H1 (cell line): Measurements from ENCODE around the gene REG4. TPM values are rescaled to one million over a fixed set of nuclear protein-coding genes. Genes with fewer than 3 reads are reported as not detected.
A peak's percentile ranks its signal among the peaks of the same experiment; 100 is the strongest.

Experiments
- CTCF ChIA-PET: fragments of 300-600 bp; sonication (Branson Sonifier 250); formaldehyde crosslinking; loops from one replicate; lab custom pipeline; 2021; ENCODE audit not compliant: partially characterized antibody; lab: Charles Lee
- POLR2A ChIA-PET: fragments of 300-600 bp; sonication (Branson Sonifier 250); formaldehyde crosslinking; loops from one replicate; lab custom pipeline; 2021; ENCODE audit warnings: inconsistent platforms; ENCODE audit not compliant: partially characterized antibody; lab: Charles Lee
- DNase-seq, 2 experiments: peaks; one replicate each; pipeline versions ENCODE4 v3.0.0 to v3.0.0-alpha.2; 2010 to 2022; ENCODE audit warnings: low spot score in 2 of 2, low read depth in 1 of 2, mixed read lengths in 1 of 2
- FAIRE-seq: peaks from 2 replicates; lab custom pipeline; 2011; peaks lifted over from hg19 to GRCh38; lab: Jason Lieb, UNC
- H2AFZ ChIP-seq: 2 replicates; pipeline ENCODE4 v1.8.1; 2012; ENCODE audit warnings: low read length, inconsistent platforms
- H2AK5ac ChIP-seq: 2 replicates; pipeline ENCODE4 v1.6.1; 2013; ENCODE audit warnings: low read depth, low read length
- H2BK120ac ChIP-seq: replicated peaks from 2 replicates; pipeline ENCODE3; 2013; ENCODE audit warnings: low read depth, low read length, inconsistent platforms
- H2BK12ac ChIP-seq: 2 replicates; pipeline ENCODE4 v1.6.1; 2013; ENCODE audit warnings: low read depth, low read length
- H2BK15ac ChIP-seq: 2 replicates; pipeline ENCODE4 v1.6.1; 2013; ENCODE audit warnings: low read length
- H2BK20ac ChIP-seq: 2 replicates; pipeline ENCODE4 v1.6.1; 2013; ENCODE audit warnings: low read length
- H2BK5ac ChIP-seq: 2 replicates; pipeline ENCODE4 v1.6.1; 2013; ENCODE audit warnings: low read depth, low read length
- H3K14ac ChIP-seq: 2 replicates; pipeline ENCODE4 v1.6.1; 2013; ENCODE audit warnings: inconsistent platforms; ENCODE audit not compliant: insufficient read length
- H3K18ac ChIP-seq: 2 replicates; pipeline ENCODE4 v1.6.1; 2013; ENCODE audit warnings: low read length; ENCODE audit errors: extremely low read depth
- H3K23ac ChIP-seq: 2 replicates; pipeline ENCODE4 v1.6.1; 2013; ENCODE audit warnings: inconsistent platforms; ENCODE audit not compliant: insufficient read length
- H3K23me2 ChIP-seq: 2 replicates; pipeline ENCODE4 v1.6.1; 2013; ENCODE audit warnings: low read depth, low read length
- H3K27ac ChIP-seq: 2 replicates; pipeline ENCODE4 v1.6.1; 2011; ENCODE audit warnings: low read depth, low read length, inconsistent platforms
- H3K27me3 ChIP-seq, 4 experiments: replicated peaks in 1 of 4; 1 replicate in 1 of 4; 2 replicates in 3 of 4; pipeline versions ENCODE4 v1.6.1 to v1.8.1; 2011 to 2013; ENCODE audit warnings: low read length in 3 of 4, mild to moderate bottlenecking in 3 of 4, inconsistent platforms in 2 of 4, mixed read lengths in 2 of 4, moderate library complexity in 1 of 4; ENCODE audit not compliant: control insufficient read depth in 3 of 4, insufficient read depth in 3 of 4; ENCODE audit errors: extremely low read depth in 1 of 4
- H3K36me3 ChIP-seq, 4 experiments: 2 replicates each; pipeline versions ENCODE4 v1.6.1 to v1.8.1; 2011 to 2013; ENCODE audit warnings: mild to moderate bottlenecking in 4 of 4, low read length in 3 of 4, moderate library complexity in 2 of 4, control low read depth in 1 of 4, inconsistent platforms in 1 of 4; ENCODE audit not compliant: insufficient read depth in 4 of 4, control insufficient read depth in 2 of 4
- H3K4ac ChIP-seq: replicated peaks from 2 replicates; pipeline ENCODE3; 2013; ENCODE audit warnings: low read length, low read depth, mixed read lengths, inconsistent platforms; ENCODE audit not compliant: insufficient read length
- H3K4me1 ChIP-seq, 4 experiments: replicated peaks in 1 of 4; 1 replicate in 1 of 4; 2 replicates in 3 of 4; pipeline versions ENCODE4 v1.6.1 to v1.8.1; 2011 to 2013; ENCODE audit warnings: low read length in 3 of 4, inconsistent platforms in 2 of 4, mixed read lengths in 1 of 4; ENCODE audit not compliant: insufficient read depth in 4 of 4, control insufficient read depth in 3 of 4
- H3K4me2 ChIP-seq, 2 experiments: 2 replicates each; pipeline versions ENCODE4 v1.6.1 to v1.8.1; 2011 to 2013; ENCODE audit warnings: low read depth in 2 of 2, low read length in 2 of 2, control low read depth in 1 of 2, inconsistent platforms in 1 of 2, mild to moderate bottlenecking in 1 of 2; ENCODE audit not compliant: insufficient read depth in 1 of 2
- H3K4me3 ChIP-seq, 4 experiments: fragments of 200-600, 300-600 bp in 1 of 4; sonication (generic), shearing (Covaris generic), sonication (Bioruptor Twin) in 1 of 4; 2 replicates each; pipeline versions ENCODE4 v1.5.1 to v1.8.1; 2011 to 2016; ENCODE audit warnings: low read length in 4 of 4, low read depth in 3 of 4, control low read depth in 2 of 4, inconsistent platforms in 2 of 4, mild to moderate bottlenecking in 2 of 4, mixed read lengths in 1 of 4, moderate library complexity in 1 of 4; ENCODE audit not compliant: insufficient read depth in 2 of 4; ENCODE audit errors: extremely low read depth in 1 of 4
- H3K56ac ChIP-seq: replicated peaks from 2 replicates; pipeline ENCODE3; 2013; ENCODE audit warnings: low read depth, mild to moderate bottlenecking, mixed read lengths, low read length, inconsistent platforms; ENCODE audit not compliant: insufficient read length
- H3K79me1 ChIP-seq: 2 replicates; pipeline ENCODE4 v1.6.1; 2013; ENCODE audit warnings: low read depth, low read length, control low read depth
- H3K79me2 ChIP-seq, 2 experiments: 2 replicates each; pipeline versions ENCODE4 v1.6.1 to v1.8.1; 2012 to 2013; ENCODE audit warnings: low read length in 2 of 2, mild to moderate bottlenecking in 2 of 2, inconsistent platforms in 1 of 2; ENCODE audit not compliant: insufficient read depth in 2 of 2, control insufficient read depth in 1 of 2
- H3K9ac ChIP-seq, 4 experiments: replicated peaks in 1 of 4; 1 replicate in 1 of 4; 2 replicates in 3 of 4; pipeline versions ENCODE4 v1.6.1 to v1.8.1; 2011 to 2013; ENCODE audit warnings: low read depth in 3 of 4, low read length in 3 of 4, control low read depth in 2 of 4, mild to moderate bottlenecking in 2 of 4, moderate library complexity in 2 of 4, inconsistent platforms in 1 of 4; ENCODE audit errors: extremely low read depth in 1 of 4
- H3K9me3 ChIP-seq, 2 experiments: 2 replicates each; pipeline versions ENCODE4 v1.6.1 to v1.8.1; 2012 to 2013; ENCODE audit warnings: mild to moderate bottlenecking in 2 of 2, moderate library complexity in 2 of 2, control low read depth in 1 of 2, inconsistent platforms in 1 of 2, low read depth in 1 of 2, low read length in 1 of 2, mixed read lengths in 1 of 2; ENCODE audit not compliant: insufficient read depth in 2 of 2
- H4K20me1 ChIP-seq, 2 experiments: replicated peaks in 1 of 2; 2 replicates each; pipeline versions ENCODE3 to v1.8.1; 2011 to 2013; ENCODE audit warnings: inconsistent platforms in 2 of 2, low read length in 2 of 2, mild to moderate bottlenecking in 1 of 2; ENCODE audit not compliant: insufficient read depth in 2 of 2, control insufficient read depth in 1 of 2
- H4K5ac ChIP-seq: 2 replicates; pipeline ENCODE4 v1.6.1; 2013; ENCODE audit warnings: low read length, low read depth, mixed read lengths, inconsistent platforms; ENCODE audit not compliant: insufficient read length
- H4K8ac ChIP-seq: 2 replicates; pipeline ENCODE4 v1.8.0; 2013; ENCODE audit warnings: mild to moderate bottlenecking, moderate library complexity, low read length, inconsistent platforms; ENCODE audit not compliant: insufficient read depth; ENCODE audit errors: extremely low read depth
- H4K91ac ChIP-seq: replicated peaks from 2 replicates; pipeline ENCODE3; 2013; ENCODE audit warnings: low read length, mixed read lengths, inconsistent platforms; ENCODE audit not compliant: insufficient read length
- ATF3 ChIP-seq: IDR thresholded peaks from 2 replicates; pipeline ENCODE4 v1.6.1; 2011; ENCODE audit warnings: low read depth, mild to moderate bottlenecking, low read length; ENCODE audit not compliant: insufficient read depth
- CTBP2 ChIP-seq: IDR thresholded peaks from 2 replicates; pipeline ENCODE4 v1.7.0; 2011; ENCODE audit warnings: borderline replicate concordance, mild to moderate bottlenecking, moderate library complexity, mixed read lengths, low read length; ENCODE audit not compliant: insufficient read depth, insufficient read length
- EP300 ChIP-seq, 2 experiments: IDR thresholded peaks; 1 replicate in 1 of 2; 2 replicates in 1 of 2; pipeline ENCODE4 v1.6.1; 2011 to 2012; ENCODE audit warnings: low read depth in 2 of 2, low read length in 2 of 2, mild to moderate bottlenecking in 2 of 2, borderline replicate concordance in 1 of 2, inconsistent platforms in 1 of 2, moderate library complexity in 1 of 2
- JUN ChIP-seq: IDR thresholded peaks from 2 replicates; pipeline ENCODE4 v1.6.1; 2011; ENCODE audit warnings: low read depth, mild to moderate bottlenecking, improper control_type of control experiment, low read length
- POU5F1 ChIP-seq: IDR thresholded peaks from 2 replicates; pipeline ENCODE4 v1.6.1; 2011; ENCODE audit warnings: low read depth, mild to moderate bottlenecking, low read length, moderate library complexity
- SUZ12 ChIP-seq: fragments of 200-600 bp; sonication (generic); IDR thresholded peaks from 2 replicates; pipeline ENCODE4 v1.6.1; 2012; ENCODE audit warnings: mild to moderate bottlenecking, inconsistent platforms, low read length, moderate library complexity, mixed read lengths
- whole genome bisulfite sequencing, 2 experiments: shearing (Covaris generic) in 1 of 2; methylation state at CpG; one replicate each; pipeline versions ENCODE4 v1.1.6 to v1.1.7; 2013 to 2015; ENCODE audit warnings: low lambda C conversion rate in 2 of 2, mixed read lengths in 2 of 2, inconsistent platforms in 1 of 2, low coverage in 1 of 2, missing lambda C conversion rate in 1 of 2; ENCODE audit not compliant: insufficient replicate concordance in 2 of 2, insufficient coverage in 1 of 2, insufficient read length in 1 of 2; ENCODE audit errors: extremely low coverage in 1 of 2, missing lambda C conversion rate in 1 of 2; 5-methylcytosine and 5-hydroxymethylcytosine counted together
- polyA plus RNA-seq, 7 experiments: library from polyadenylated mRNA; depleted of rRNA in 3 of 7; stranded (reverse) in 5 of 7; unstranded in 2 of 7; fragments of >200 nt in 5 of 7; fragments of 200-250 nt in 2 of 7; gene quantifications; 1 replicate in 5 of 7; 2 replicates in 1 of 7; 4 replicates in 1 of 7; pipeline versions ENCODE4 v1.2.1 to v1.2.3, GENCODE V29; 2011 to 2013; ENCODE audit warnings: missing spikeins in 2 of 7, mixed read lengths in 2 of 7
- total RNA-seq: library from RNA; stranded (reverse); fragmentation: NEBNext Ultra II Directional; extraction: Animal tissue kit (Norgen Biotek cat#: 25700); gene quantifications from 2 replicates; pipeline ENCODE4 v1.2.1, GENCODE V29; 2021

The REG4 gene
- total and polyA plus RNA-seq, 2 of the 8 experiments (the other 6 are each of a cell fraction or from before 2014, with no cell fraction given), result not detected

- Histone ChIP-seq H3K56ac (no peak overlapping the region), H2BK5ac (no peak overlapping the region), H3K27ac (no peak overlapping the region), H3K4ac (no peak overlapping the region), H3K23me2 (no peaks in the 10 kb centered on the region), H3K9ac (no peak overlapping the region), H3K9me3 (no peaks in the 10 kb centered on the region), H4K8ac (no peak overlapping the region), H3K27me3 (no peaks in the 10 kb centered on the region), H3K79me1 (no peaks in the 10 kb centered on the region), H4K91ac (no peak overlapping the region), H4K5ac (no peak overlapping the region), H3K18ac (no peak overlapping the region), H4K20me1 (no peaks in the 10 kb centered on the region), H3K36me3 (no peaks in the 10 kb centered on the region), H3K4me2 (no peak overlapping the region), H2BK20ac (no peak overlapping the region), H3K4me3 (no peak overlapping the region), H2AFZ (0 out of 2 replicates have a peak overlapping the region, but pooled peaks have one; percentile 21), H2BK15ac (no peak overlapping the region), H2BK120ac (no peak overlapping the region), H3K14ac (no peak overlapping the region), H3K79me2 (no peaks in the 10 kb centered on the region), H3K23ac (no peak overlapping the region), H3K4me1 (no peaks in the 10 kb centered on the region), H2BK12ac (no peak overlapping the region), H2AK5ac (no peak overlapping the region)
- POLR2A ChIA-PET, result interaction anchor here (1.0 to 1.6 kb wide), 4 partner anchors 23 to 92 kb away, joined by 3 to 5 read pairs (median 3); no protein-coding TSS in a partner anchor
- CTCF ChIA-PET, result interaction anchor here (0.8 to 2.9 kb wide), 6 partner anchors 9 to 37 kb away, joined by 3 to 9 read pairs (median 3); no protein-coding TSS in a partner anchor
- TF ChIP-seq POU5F1 (no peak), SUZ12 (no peak), ATF3 (no peak), JUN (no peak), EP300 (IDR thresholded peaks at IDR 0.05; ENCODE audit: borderline replicate concordance in 1 of 2, low read depth in 2 of 2, low read length in 2 of 2) (no peak), CTBP2 (no peak)
- no peak for FAIRE-seq
- WGBS, 2 experiments, result 82% methylated on average over 5 of the region's 5 CpGs; no CpG with 5 or more reads in 1 of the 2 experiments
- no peak for DNase-seq
These were observed 31.3 kb downstream of the REG4 start for GRCh38 chr1:119779869-119780356.
